Liver (tissue), 9 donors: ENCODE measurements around the gene BRD1. TPM values are rescaled to one million over a fixed set of nuclear protein-coding genes. Genes with fewer than 3 reads are reported as not detected.

Experiments
- DNase-seq: peaks from one replicate; pipeline ENCODE4 v3.0.0-alpha.2; 2017; ENCODE audit warnings: low spot score
- H3K27ac ChIP-seq, 2 donors: one replicate each; pipeline ENCODE4 v1.7.0; 2013; ENCODE audit warnings: inconsistent platforms in 2 of 2, low read length in 2 of 2, control low read depth in 1 of 2, low read depth in 1 of 2, mild to moderate bottlenecking in 1 of 2
- H3K27me3 ChIP-seq, 4 donors: one replicate each; pipeline versions ENCODE4 v1.6.1 to v1.7.0; 2013; ENCODE audit warnings: low read length in 3 of 4, inconsistent platforms in 1 of 4, mild to moderate bottlenecking in 1 of 4, moderate library complexity in 1 of 4; ENCODE audit not compliant: control insufficient read depth in 4 of 4, insufficient read depth in 4 of 4
- H3K36me3 ChIP-seq, 4 donors: one replicate each; pipeline versions ENCODE4 v1.6.1 to v1.7.0; 2013; ENCODE audit warnings: low read length in 3 of 4, mild to moderate bottlenecking in 3 of 4, low read depth in 1 of 4, moderate library complexity in 1 of 4; ENCODE audit not compliant: control insufficient read depth in 4 of 4, insufficient read depth in 3 of 4
- H3K4me1 ChIP-seq, 4 donors: one replicate each; pipeline versions ENCODE4 v1.6.1 to v1.7.0; 2013; ENCODE audit warnings: low read length in 3 of 4, mild to moderate bottlenecking in 3 of 4, moderate library complexity in 1 of 4; ENCODE audit not compliant: control insufficient read depth in 4 of 4, insufficient read depth in 4 of 4
- H3K4me3 ChIP-seq, 3 donors: one replicate each; pipeline versions ENCODE4 v1.6.1 to v1.7.0; 2013; ENCODE audit warnings: low read length in 3 of 3, control low read depth in 1 of 3, low read depth in 1 of 3, mild to moderate bottlenecking in 1 of 3
- H3K9ac ChIP-seq, 2 donors: one replicate each; pipeline ENCODE4 v1.7.0; 2013; ENCODE audit warnings: low read length in 2 of 2, mild to moderate bottlenecking in 2 of 2, moderate library complexity in 2 of 2, control low read depth in 1 of 2, low read depth in 1 of 2
- H3K9me3 ChIP-seq, 4 donors: one replicate each; pipeline versions ENCODE4 v1.6.1 to v1.7.0; 2013; ENCODE audit warnings: low read length in 3 of 4; ENCODE audit not compliant: control insufficient read depth in 4 of 4
- CTCF ChIP-seq: fragments of 150-350 bp; IDR thresholded peaks from 2 replicates; pipeline ENCODE4 v1.5.1; 2017; ENCODE audit warnings: improper control_type of control experiment, low read depth, low read length; ENCODE audit not compliant: missing input control
- EGR1 ChIP-seq, 2 donors: IDR thresholded peaks; 2 replicates each; pipeline ENCODE4 v1.6.1; 2016 to 2018; ENCODE audit warnings: antibody characterized with exemption in 2 of 2, low read depth in 2 of 2
- FOXA1 ChIP-seq: IDR thresholded peaks from 2 replicates; pipeline ENCODE4 v1.6.1; 2016; ENCODE audit warnings: antibody characterized with exemption
- FOXA2 ChIP-seq: IDR thresholded peaks from 2 replicates; pipeline ENCODE4 v1.6.1; 2016; ENCODE audit warnings: antibody characterized with exemption
- HNF4A ChIP-seq, 2 donors: conservative IDR thresholded peaks; 2 replicates each; pipeline ENCODE4 v1.6.1; 2016; ENCODE audit warnings: antibody characterized with exemption in 2 of 2, mild to moderate bottlenecking in 2 of 2
- HNF4G ChIP-seq: IDR thresholded peaks from 2 replicates; pipeline ENCODE4 v1.6.1; 2016; ENCODE audit warnings: antibody characterized with exemption
- JUND ChIP-seq, 2 donors: IDR thresholded peaks; 2 replicates each; pipeline ENCODE4 v1.6.1; 2016; ENCODE audit warnings: antibody characterized with exemption in 2 of 2
- MAX ChIP-seq: IDR thresholded peaks from 2 replicates; pipeline ENCODE4 v1.6.1; 2016; ENCODE audit warnings: antibody characterized with exemption
- NR2F2 ChIP-seq: IDR thresholded peaks from 2 replicates; pipeline ENCODE4 v1.6.1; 2016; ENCODE audit warnings: antibody characterized with exemption
- REST ChIP-seq: IDR thresholded peaks from 2 replicates; pipeline ENCODE4 v1.6.1; 2016; ENCODE audit warnings: antibody characterized with exemption, mild to moderate bottlenecking
- RXRA ChIP-seq, 2 donors: IDR thresholded peaks; 2 replicates each; pipeline ENCODE4 v1.6.1; 2017 to 2018; ENCODE audit warnings: antibody characterized with exemption in 2 of 2, mild to moderate bottlenecking in 1 of 2
- SP1 ChIP-seq: IDR thresholded peaks from 2 replicates; pipeline ENCODE4 v1.6.1; 2018; ENCODE audit warnings: antibody characterized with exemption, mild to moderate bottlenecking
- TAF1 ChIP-seq: conservative IDR thresholded peaks from 2 replicates; pipeline ENCODE4 v1.6.1; 2016; ENCODE audit warnings: antibody characterized with exemption, mild to moderate bottlenecking
- YY1 ChIP-seq: IDR thresholded peaks from 2 replicates; pipeline ENCODE4 v1.6.1; 2016; ENCODE audit warnings: antibody characterized with exemption, mild to moderate bottlenecking
- ZBTB33 ChIP-seq: IDR thresholded peaks from 2 replicates; pipeline ENCODE4 v1.6.1; 2016; ENCODE audit warnings: antibody characterized with exemption
- WGBS: extraction: QIAGEN DNeasy Blood & Tissue Kit; methylation state at CpG from one replicate; pipeline ENCODE4 v1.1.7; 2013; 5-methylcytosine and 5-hydroxymethylcytosine counted together
- polyA plus RNA-seq, 2 donors: library from polyadenylated mRNA; stranded (reverse) in 1 of 2; unstranded in 1 of 2; fragments of 200-250 nt in 1 of 2; fragments of >200 nt in 1 of 2; fragmentation: Nextera tagmentation in 1 of 2; extraction: Ambion mirVana in 1 of 2; gene quantifications; one replicate each; pipeline versions ENCODE4 v1.2.1 to v1.2.3, GENCODE V29; 2013 to 2015
- total RNA-seq, 2 donors: library from RNA; depleted of rRNA; stranded (reverse); fragments of >200 nt; gene quantifications; one replicate each; pipeline ENCODE4 v1.2.3, GENCODE V29; 2014
- donor health status: healthy.
- donor health status: healthy.
- donor health status: healthy.
- donor health status: healthy.
- donor health status: healthy.

Gene BRD1
- total and polyA plus RNA-seq, 4 donors, result 3.3 to 20.7 (median 11.6) TPM

- Histone ChIP-seq H3K4me3 (no peak overlapping the region), H3K27me3 (peaks cover 0 to 11% (median 3%) of the 10 kb centered on the region in 4 donors), H3K27ac (no peak overlapping the region), H3K9ac (no peak overlapping the region), H3K4me1 (no peaks in the 10 kb centered on the region), H3K9me3 (no peaks in the 10 kb centered on the region), H3K36me3 (no peaks in the 10 kb centered on the region)
- WGBS, result 70% methylated on average over 17 of the region's 17 CpGs
- TF ChIP-seq HNF4G (no peak), REST (no peak), YY1 (no peak), MAX (no peak), FOXA2 (no peak), JUND (IDR thresholded peaks at IDR 0.05) (no peak), HNF4A (conservative IDR thresholded peaks at IDR 0.05) (no peak), FOXA1 (no peak), RXRA (IDR thresholded peaks at IDR 0.05) (no peak), TAF1 (no peak), ZBTB33 (no peak), NR2F2 (no peak), SP1 (no peak), CTCF (no peak)
- DNase-seq, result no peak
Observed at GRCh38 chr22:49726701-49727101, 101.0 kb downstream of the BRD1 start.

- H3K4me3 ChIP-seq, result no peak overlapping the region
- no peaks in the 10 kb centered on the region for H3K4me1 ChIP-seq
- no peak overlapping the region for H3K27ac ChIP-seq
- no peaks in the 10 kb centered on the region for H3K9me3 ChIP-seq
- no peak for TF ChIP-seq MAX
- no peak for TF ChIP-seq CTCF
- no peak for TF ChIP-seq REST
- TF ChIP-seq EGR1 (IDR thresholded peaks at IDR 0.05; ENCODE audit: low read depth in 2 of 2), result no peak
- no peak for TF ChIP-seq JUND (IDR thresholded peaks at IDR 0.05)
- DNase-seq, result no peak
- no peak overlapping the region for H3K9ac ChIP-seq
- 72% methylated on average over 10 of the region's 10 CpGs for WGBS
- no peaks in the 10 kb centered on the region for H3K36me3 ChIP-seq
- H3K27me3 ChIP-seq, result peaks cover 0 to 11% (median 2%) of the 10 kb centered on the region in 4 donors
Observed at GRCh38 chr22:49726022-49726681, 101.5 kb downstream of the BRD1 start.
